HEK293 (cell line): ENCODE data around the gene FOXN3.

ENCODE experiments used
- CTCF ChIA-PET: fragments of 350-600 bp; formaldehyde crosslinking; extraction: SDS; loops from one replicate; lab custom pipeline; 2021; ENCODE audit warnings: antibody characterized with exemption; lab: Yijun Ruan, JAX
- POLR2A ChIA-PET: fragments of 300-600 bp; formaldehyde crosslinking; extraction: SDS; loops from one replicate; lab custom pipeline; 2020; ENCODE audit warnings: antibody characterized with exemption, inconsistent platforms; lab: Yijun Ruan, JAX
- H3K27ac ChIP-seq: fragments of 200-500 bp; sonication (Bioruptor generic); 2 replicates; pipeline ENCODE4 v1.5.1; 2014; ENCODE audit warnings: low read depth, low read length, control low read depth, inconsistent platforms; ENCODE audit errors: extremely low read depth
- H3K36me3 ChIP-seq, 2 experiments: fragments of 200-500 bp in 1 of 2; sonication (Bioruptor generic) in 1 of 2; 1 replicate in 1 of 2; 2 replicates in 1 of 2; pipeline ENCODE4 v1.5.1; 2014 to 2017; ENCODE audit warnings: inconsistent platforms in 2 of 2, low read length in 2 of 2; ENCODE audit not compliant: control insufficient read depth in 2 of 2, insufficient read depth in 1 of 2
- H3K4me1 ChIP-seq: fragments of 200-500 bp; sonication (Bioruptor generic); 2 replicates; pipeline ENCODE4 v1.5.1; 2014; ENCODE audit warnings: mild to moderate bottlenecking, low read length, inconsistent platforms; ENCODE audit not compliant: control insufficient read depth, insufficient read depth
- H3K4me3 ChIP-seq: 2 replicates; pipeline ENCODE4 v1.5.1; 2011; ENCODE audit warnings: low read depth, mild to moderate bottlenecking, control low read depth, low read length, moderate library complexity
- H3K9me3 ChIP-seq: fragments of 200-500 bp; sonication (Bioruptor generic); 2 replicates; pipeline ENCODE4 v1.5.1; 2014; ENCODE audit warnings: low read depth, low read length, inconsistent platforms; ENCODE audit not compliant: control insufficient read depth, insufficient read depth
- EGR2 ChIP-seq: fragments of 450-650 bp; formaldehyde crosslinking; IDR thresholded peaks from 2 replicates; pipeline ENCODE4 v1.5.1; 2016; ENCODE audit warnings: low read depth, missing biosample characterization, missing genetic modification characterization
- REPIN1 ChIP-seq: fragments of 450-650 bp; formaldehyde crosslinking; IDR thresholded peaks from 2 replicates; pipeline ENCODE4 v1.5.1; 2017; ENCODE audit warnings: missing biosample characterization, missing genetic modification characterization, low read depth
- SCRT2 ChIP-seq: fragments of 450-650 bp; formaldehyde crosslinking; IDR thresholded peaks from 2 replicates; pipeline ENCODE4 v1.5.1; 2016; ENCODE audit warnings: missing biosample characterization, missing genetic modification characterization
- SP2 ChIP-seq: fragments of 450-650 bp; formaldehyde crosslinking; IDR thresholded peaks from 2 replicates; pipeline ENCODE4 v1.5.1; 2016; ENCODE audit warnings: missing biosample characterization, missing genetic modification characterization
- ZBTB21 ChIP-seq: fragments of 450-650 bp; formaldehyde crosslinking; IDR thresholded peaks from 2 replicates; pipeline ENCODE4 v1.5.1; 2017; ENCODE audit warnings: missing biosample characterization, missing genetic modification characterization
- ZBTB7A ChIP-seq: fragments of 450-650 bp; formaldehyde crosslinking; IDR thresholded peaks from 2 replicates; pipeline ENCODE4 v1.5.1; 2016; ENCODE audit warnings: low read depth, missing biosample characterization, missing genetic modification characterization
- ZNF10 ChIP-seq: fragments of 450-650 bp; formaldehyde crosslinking; IDR thresholded peaks from 2 replicates; pipeline ENCODE4 v1.5.1; 2017; ENCODE audit warnings: missing biosample characterization, missing genetic modification characterization
- ZNF169 ChIP-seq: fragments of 450-650 bp; formaldehyde crosslinking; IDR thresholded peaks from 2 replicates; pipeline ENCODE4 v1.5.1; 2016; ENCODE audit warnings: missing biosample characterization, missing genetic modification characterization
- ZNF2 ChIP-seq: fragments of 450-650 bp; formaldehyde crosslinking; IDR thresholded peaks from 2 replicates; pipeline ENCODE4 v1.5.1; 2016; ENCODE audit warnings: missing biosample characterization, missing genetic modification characterization
- ZNF221 ChIP-seq: fragments of 450-650 bp; formaldehyde crosslinking; IDR thresholded peaks from 2 replicates; pipeline ENCODE4 v1.5.1; 2017; ENCODE audit warnings: missing biosample characterization, missing genetic modification characterization, borderline replicate concordance
- ZNF239 ChIP-seq: fragments of 450-650 bp; formaldehyde crosslinking; IDR thresholded peaks from 2 replicates; pipeline ENCODE4 v1.5.1; 2016; ENCODE audit warnings: missing biosample characterization, missing genetic modification characterization
- ZNF24 ChIP-seq: fragments of 450-650 bp; formaldehyde crosslinking; IDR thresholded peaks from 2 replicates; pipeline ENCODE4 v1.5.1; 2016; ENCODE audit warnings: missing biosample characterization, missing genetic modification characterization
- ZNF354C ChIP-seq: fragments of 450-650 bp; formaldehyde crosslinking; IDR thresholded peaks from 2 replicates; pipeline ENCODE4 v1.5.1; 2016; ENCODE audit warnings: missing biosample characterization, missing genetic modification characterization, low read depth, borderline replicate concordance
- ZNF362 ChIP-seq: fragments of 450-650 bp; formaldehyde crosslinking; IDR thresholded peaks from 2 replicates; pipeline ENCODE4 v1.5.1; 2016; ENCODE audit warnings: missing biosample characterization, missing genetic modification characterization
- ZNF366 ChIP-seq: fragments of 450-650 bp; formaldehyde crosslinking; conservative IDR thresholded peaks from 2 replicates; pipeline ENCODE4 v1.5.1; 2016; ENCODE audit warnings: missing biosample characterization, missing genetic modification characterization
- ZNF501 ChIP-seq: fragments of 450-650 bp; formaldehyde crosslinking; IDR thresholded peaks from 2 replicates; pipeline ENCODE4 v1.5.1; 2016; ENCODE audit warnings: missing biosample characterization, missing genetic modification characterization
- ZNF518A ChIP-seq: fragments of 450-650 bp; formaldehyde crosslinking; conservative IDR thresholded peaks from 2 replicates; pipeline ENCODE4 v1.5.1; 2016; ENCODE audit warnings: low read depth, missing biosample characterization, missing genetic modification characterization
- ZSCAN16 ChIP-seq: fragments of 450-650 bp; formaldehyde crosslinking; IDR thresholded peaks from 2 replicates; pipeline ENCODE4 v1.5.1; 2016; ENCODE audit warnings: missing biosample characterization, missing genetic modification characterization
- TF ChIP-seq, protein P1 (sequence below): fragments of 450-650 bp; formaldehyde crosslinking; IDR thresholded peaks from 2 replicates; pipeline ENCODE4 v1.5.1; 2016; ENCODE audit warnings: missing biosample characterization, missing genetic modification characterization
- TF ChIP-seq, protein P2 (sequence below): fragments of 450-650 bp; formaldehyde crosslinking; IDR thresholded peaks from 2 replicates; pipeline ENCODE4 v1.5.1; 2016; ENCODE audit warnings: missing biosample characterization, missing genetic modification characterization

Gene FOXN3

GRCh38 chr14:89141862-89142261 lies 275.2 kb downstream of the FOXN3 start:
- POLR2A ChIA-PET = no interaction called here
- no peaks in the 10 kb centered on the region for H3K4me1 ChIP-seq
- no peak overlapping the region for H3K27ac ChIP-seq
- H3K36me3 ChIP-seq = no peaks in the 10 kb centered on the region
- no peaks in the 10 kb centered on the region for H3K9me3 ChIP-seq
- no peak overlapping the region for H3K4me3 ChIP-seq
- CTCF ChIA-PET = interaction anchor here (0.8 to 1.3 kb wide), 3 partner anchors 13 to 793 kb away, joined by 3 read pairs; no protein-coding TSS in a partner anchor
- TF ChIP-seq REPIN1 (tag by site-specific recombination) = no peak
- TF ChIP-seq SCRT2 (tag by site-specific recombination) = no peak
- TF ChIP-seq, protein P1, sequence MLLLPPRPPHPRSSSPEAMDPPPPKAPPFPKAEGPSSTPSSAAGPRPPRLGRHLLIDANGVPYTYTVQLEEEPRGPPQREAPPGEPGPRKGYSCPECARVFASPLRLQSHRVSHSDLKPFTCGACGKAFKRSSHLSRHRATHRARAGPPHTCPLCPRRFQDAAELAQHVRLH = no peak
- no peak for TF ChIP-seq ZNF221
- TF ChIP-seq ZNF518A = no peak
- TF ChIP-seq, protein P2, sequence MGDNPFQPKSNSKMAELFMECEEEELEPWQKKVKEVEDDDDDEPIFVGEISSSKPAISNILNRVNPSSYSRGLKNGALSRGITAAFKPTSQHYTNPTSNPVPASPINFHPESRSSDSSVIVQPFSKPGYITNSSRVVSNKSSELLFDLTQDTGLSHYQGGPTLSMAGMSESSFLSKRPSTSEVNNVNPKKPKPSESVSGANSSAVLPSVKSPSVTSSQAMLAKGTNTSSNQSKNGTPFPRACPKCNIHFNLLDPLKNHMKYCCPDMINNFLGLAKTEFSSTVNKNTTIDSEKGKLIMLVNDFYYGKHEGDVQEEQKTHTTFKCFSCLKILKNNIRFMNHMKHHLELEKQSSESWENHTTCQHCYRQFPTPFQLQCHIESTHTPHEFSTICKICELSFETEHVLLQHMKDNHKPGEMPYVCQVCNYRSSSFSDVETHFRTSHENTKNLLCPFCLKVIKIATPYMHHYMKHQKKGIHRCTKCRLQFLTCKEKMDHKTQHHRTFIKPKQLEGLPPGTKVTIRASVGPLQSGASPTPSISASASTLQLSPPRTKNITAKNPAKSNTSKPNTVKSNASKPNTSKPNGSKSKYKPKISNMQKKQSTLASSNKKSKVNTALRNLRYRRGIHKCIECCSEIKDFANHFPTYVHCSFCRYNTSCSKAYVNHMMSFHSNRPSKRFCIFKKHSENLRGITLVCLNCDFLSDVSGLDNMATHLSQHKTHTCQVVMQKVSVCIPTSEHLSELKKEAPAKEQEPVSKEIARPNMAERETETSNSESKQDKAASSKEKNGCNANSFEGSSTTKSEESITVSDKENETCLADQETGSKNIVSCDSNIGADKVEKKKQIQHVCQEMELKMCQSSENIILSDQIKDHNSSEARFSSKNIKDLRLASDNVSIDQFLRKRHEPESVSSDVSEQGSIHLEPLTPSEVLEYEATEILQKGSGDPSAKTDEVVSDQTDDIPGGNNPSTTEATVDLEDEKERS = no peak
- no peak for TF ChIP-seq ZNF2 (tag by site-specific recombination)
- TF ChIP-seq ZBTB21 (tag by site-specific recombination) = no peak
- TF ChIP-seq EGR2 (tag by site-specific recombination) = no peak
- no peak for TF ChIP-seq ZNF362 (tag by site-specific recombination)
- TF ChIP-seq ZNF239 (tag by site-specific recombination) = no peak
- no peak for TF ChIP-seq ZBTB7A (tag by site-specific recombination)
- no peak for TF ChIP-seq ZNF169 (tag by site-specific recombination)
- TF ChIP-seq ZNF354C (tag by site-specific recombination) = no peak
- no peak for TF ChIP-seq SP2 (tag by site-specific recombination)

GRCh38 chr14:89140326-89140725 lies 276.7 kb downstream of the FOXN3 start:
- Histone ChIP-seq H3K27ac (no peak overlapping the region), H3K36me3 (no peaks in the 10 kb centered on the region), H3K4me3 (no peak overlapping the region), H3K9me3 (no peaks in the 10 kb centered on the region), H3K4me1 (no peaks in the 10 kb centered on the region)
- POLR2A ChIA-PET = no interaction called here
- CTCF ChIA-PET = no interaction called here
- TF ChIP-seq ZNF366 (tag by site-specific recombination) (no peak), ZNF10 (tag by site-specific recombination) (no peak), SCRT2 (tag by site-specific recombination) (no peak), ZSCAN16 (tag by site-specific recombination) (no peak), ZNF501 (tag by site-specific recombination) (no peak), ZNF24 (no peak)
